NCI-H774 (cell line): ENCODE data around the gene HLA-DRA.
"Not testable (repeated sequence)": the region's sequence is repeated elsewhere in the genome, so short reads cannot be mapped to it uniquely, and the experiment has no call there.

Experiments used
- DNase-seq: peaks from one replicate; lab custom pipeline; 2025; lab: John Stamatoyannopoulos, UW

The HLA-DRA gene

GRCh38 chr6:32431142-32431541 is 8.5 kb upstream of the HLA-DRA start:
- DNase-seq = no peak

GRCh38 chr6:32432050-32432450 is 7.6 kb upstream of the HLA-DRA start:
- DNase-seq = no peak

GRCh38 chr6:32433950-32434349 is 5.7 kb upstream of the HLA-DRA start:
- DNase-seq = not testable (repeated sequence)

GRCh38 chr6:32436186-32436585 is 3.5 kb upstream of the HLA-DRA start:
- no peak for DNase-seq

GRCh38 chr6:32436995-32437836 is 2.5 kb upstream of the HLA-DRA start:
- no peak for DNase-seq

GRCh38 chr6:32439139-32439538 is 548 bp upstream of the HLA-DRA start:
- DNase-seq = no peak

- DNase-seq = no peak
These were observed 2.6 kb downstream of the HLA-DRA start for GRCh38 chr6:32442243-32442667.

GRCh38 chr6:32442977-32443552 is 3.4 kb downstream of the HLA-DRA start:
- no peak for DNase-seq

- DNase-seq = no peak
These were observed 4.7 kb downstream of the HLA-DRA start for GRCh38 chr6:32444433-32444832.

- no peak for DNase-seq
These were observed 5.7 kb downstream of the HLA-DRA start for GRCh38 chr6:32445321-32445854.

- DNase-seq = no peak
These were observed 8.2 kb downstream of the HLA-DRA start for GRCh38 chr6:32447932-32448331.

GRCh38 chr6:32449088-32449736 is 9.5 kb downstream of the HLA-DRA start:
- DNase-seq = no peak

GRCh38 chr6:32457054-32457453 is 17.4 kb downstream of the HLA-DRA start:
- no peak for DNase-seq

GRCh38 chr6:32459781-32460424 is 20.2 kb downstream of the HLA-DRA start:
- no peak for DNase-seq

GRCh38 chr6:32460528-32460927 is 20.8 kb downstream of the HLA-DRA start:
- DNase-seq = no peak

GRCh38 chr6:32461493-32461892 is 21.8 kb downstream of the HLA-DRA start:
- DNase-seq = no peak

GRCh38 chr6:32462609-32463008 is 22.9 kb downstream of the HLA-DRA start:
- DNase-seq = no peak

- DNase-seq = not testable (repeated sequence)
These were observed 28.2 kb downstream of the HLA-DRA start for GRCh38 chr6:32467743-32468503.

GRCh38 chr6:32472781-32473375 is 33.2 kb downstream of the HLA-DRA start:
- DNase-seq = no peak

GRCh38 chr6:32473376-32474348 is 34.0 kb downstream of the HLA-DRA start:
- DNase-seq = not testable (repeated sequence)
